ENCODE data around the gene APOA5.

The APOA5 gene, protein sequence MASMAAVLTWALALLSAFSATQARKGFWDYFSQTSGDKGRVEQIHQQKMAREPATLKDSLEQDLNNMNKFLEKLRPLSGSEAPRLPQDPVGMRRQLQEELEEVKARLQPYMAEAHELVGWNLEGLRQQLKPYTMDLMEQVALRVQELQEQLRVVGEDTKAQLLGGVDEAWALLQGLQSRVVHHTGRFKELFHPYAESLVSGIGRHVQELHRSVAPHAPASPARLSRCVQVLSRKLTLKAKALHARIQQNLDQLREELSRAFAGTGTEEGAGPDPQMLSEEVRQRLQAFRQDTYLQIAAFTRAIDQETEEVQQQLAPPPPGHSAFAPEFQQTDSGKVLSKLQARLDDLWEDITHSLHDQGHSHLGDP

DNA sequence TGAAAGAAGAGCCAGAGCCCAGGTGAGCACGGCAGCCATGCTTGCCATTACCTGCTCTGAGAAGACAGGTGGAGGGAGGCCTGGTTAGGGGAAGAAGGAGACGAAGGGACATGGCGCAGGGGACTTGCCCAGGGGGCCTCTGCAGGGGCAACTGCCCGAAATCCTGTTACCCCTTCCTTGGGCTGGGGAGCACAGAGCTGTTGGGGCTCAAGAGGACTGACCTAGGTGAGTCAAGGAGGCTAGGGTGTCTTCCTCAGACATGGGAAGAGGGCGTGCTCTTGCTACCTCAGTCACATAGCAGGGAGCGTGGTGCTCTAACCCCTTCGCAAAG is at the start of gene APOA5:
Gene APOA5, minus strand, starts transcription at position 67 of the 331 bp plus-strand sequence. Its CDS starts 19 bp downstream, at position 48.
- DNase-seq (ENCODE audit: insufficient read length, low spot score) = no peak
- TF ChIP-seq, protein P1, sequence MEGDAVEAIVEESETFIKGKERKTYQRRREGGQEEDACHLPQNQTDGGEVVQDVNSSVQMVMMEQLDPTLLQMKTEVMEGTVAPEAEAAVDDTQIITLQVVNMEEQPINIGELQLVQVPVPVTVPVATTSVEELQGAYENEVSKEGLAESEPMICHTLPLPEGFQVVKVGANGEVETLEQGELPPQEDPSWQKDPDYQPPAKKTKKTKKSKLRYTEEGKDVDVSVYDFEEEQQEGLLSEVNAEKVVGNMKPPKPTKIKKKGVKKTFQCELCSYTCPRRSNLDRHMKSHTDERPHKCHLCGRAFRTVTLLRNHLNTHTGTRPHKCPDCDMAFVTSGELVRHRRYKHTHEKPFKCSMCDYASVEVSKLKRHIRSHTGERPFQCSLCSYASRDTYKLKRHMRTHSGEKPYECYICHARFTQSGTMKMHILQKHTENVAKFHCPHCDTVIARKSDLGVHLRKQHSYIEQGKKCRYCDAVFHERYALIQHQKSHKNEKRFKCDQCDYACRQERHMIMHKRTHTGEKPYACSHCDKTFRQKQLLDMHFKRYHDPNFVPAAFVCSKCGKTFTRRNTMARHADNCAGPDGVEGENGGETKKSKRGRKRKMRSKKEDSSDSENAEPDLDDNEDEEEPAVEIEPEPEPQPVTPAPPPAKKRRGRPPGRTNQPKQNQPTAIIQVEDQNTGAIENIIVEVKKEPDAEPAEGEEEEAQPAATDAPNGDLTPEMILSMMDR (IDR thresholded peaks at IDR 0.05; ENCODE audit: insufficient read depth, missing control alignments) = no peak
- no peak for FAIRE-seq

DNA sequence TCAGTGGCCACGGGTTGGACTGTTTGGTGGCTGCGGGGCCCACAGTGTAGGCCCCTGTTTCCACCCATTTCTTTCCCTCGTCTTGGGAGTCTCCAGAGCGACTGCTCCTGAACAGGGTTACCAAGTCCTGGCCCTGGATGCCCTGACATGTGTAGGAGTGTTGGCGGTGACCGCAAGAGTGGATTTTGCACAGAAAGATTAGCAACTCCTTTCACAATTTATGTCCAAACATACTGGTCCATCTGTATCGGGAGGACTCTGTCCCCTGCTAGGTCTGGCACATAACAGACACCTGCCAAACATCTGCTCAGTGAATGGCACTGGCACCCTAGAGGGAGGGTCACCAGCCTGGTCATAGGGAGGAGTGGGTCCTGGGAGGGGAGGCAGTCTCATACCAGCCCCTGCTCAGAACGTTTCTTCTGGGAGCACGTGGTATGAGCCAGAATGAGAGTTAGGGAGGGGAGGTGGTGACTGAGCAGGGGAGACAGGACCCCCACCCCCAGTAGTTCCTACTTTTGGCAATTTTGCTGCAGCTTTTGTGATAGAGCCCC is 49.1 kb upstream of the APOA5 start:
- FAIRE-seq = no peak

DNA sequence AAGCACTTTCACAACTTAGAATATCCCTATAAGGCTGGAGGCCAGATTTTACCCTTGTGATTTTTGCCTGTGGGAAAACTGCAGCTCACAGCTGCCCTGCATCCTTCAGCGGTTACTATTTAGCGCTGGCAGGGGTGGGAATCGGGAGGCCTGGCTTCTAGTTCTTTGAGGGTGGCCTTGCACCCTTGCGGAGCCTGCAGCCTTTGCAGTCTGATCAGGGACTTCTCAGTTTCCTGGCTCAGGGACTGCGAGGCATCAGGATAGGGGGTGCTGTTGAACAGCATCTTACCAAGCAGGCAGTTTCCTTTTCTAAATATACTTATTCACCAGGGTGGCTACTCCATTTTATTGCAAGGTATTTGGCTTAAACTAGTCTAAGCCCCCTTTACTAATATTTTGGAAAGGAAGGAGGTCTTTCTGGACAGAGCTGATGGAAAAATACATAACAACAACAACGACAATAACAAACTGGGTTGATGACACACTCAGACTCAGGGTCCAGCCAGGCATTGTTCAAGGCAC is 48.6 kb upstream of the APOA5 start:
- FAIRE-seq = no peak
- TF ChIP-seq, protein P1 (IDR thresholded peaks at IDR 0.05; ENCODE audit: insufficient read depth, missing control alignments) = peak; percentile 9
- DNase-seq (ENCODE audit: insufficient read length, low spot score) = no peak

More for the DNA sequence above, 49.1 kb upstream of the APOA5 start:
- TF ChIP-seq, protein P1 (IDR thresholded peaks at IDR 0.05; ENCODE audit: insufficient read depth, missing control alignments) = no peak
- no peak for DNase-seq (ENCODE audit: insufficient read length, low spot score)

DNA sequence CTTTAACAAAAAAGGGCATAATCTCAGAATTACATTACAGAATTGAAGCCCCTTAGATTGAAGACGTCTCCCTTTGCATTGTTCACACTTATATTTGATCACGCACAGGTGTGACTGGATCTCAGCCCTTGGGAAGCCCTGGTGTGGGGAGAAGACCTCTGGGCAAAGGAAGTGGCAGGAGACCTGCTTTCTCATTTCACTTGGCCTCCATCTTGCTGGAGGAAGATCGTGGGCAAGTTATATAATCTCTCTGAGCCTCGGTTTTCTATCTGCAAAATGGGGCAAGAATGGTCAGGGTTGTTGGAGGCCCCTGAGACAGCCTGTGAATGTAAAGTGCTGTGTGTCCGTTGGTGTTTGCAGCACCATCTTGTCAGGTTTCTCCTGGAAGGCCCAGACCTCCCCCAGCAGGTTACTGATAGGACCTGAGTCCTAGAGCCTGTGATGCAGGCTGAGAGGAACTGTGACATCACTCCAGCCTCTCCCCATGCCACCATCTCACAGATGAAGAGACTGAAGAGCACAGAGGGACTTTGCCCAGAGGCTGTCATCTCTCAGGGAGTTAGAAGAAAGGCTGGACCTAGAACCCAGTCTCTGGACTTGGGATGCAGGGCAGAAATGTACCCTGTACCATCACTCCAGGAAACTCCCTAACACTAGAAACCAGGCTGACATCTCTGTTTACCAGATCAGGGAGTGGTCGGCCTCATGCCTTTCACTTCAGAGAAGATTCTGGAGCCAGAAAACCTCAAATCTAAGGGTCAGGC is 46.8 kb upstream of the APOA5 start:
- TF ChIP-seq, protein P1 (IDR thresholded peaks at IDR 0.05; ENCODE audit: insufficient read depth, missing control alignments) = no peak
- FAIRE-seq (no peak), DNase-seq (ENCODE audit: insufficient read length, low spot score) (no peak)

DNA sequence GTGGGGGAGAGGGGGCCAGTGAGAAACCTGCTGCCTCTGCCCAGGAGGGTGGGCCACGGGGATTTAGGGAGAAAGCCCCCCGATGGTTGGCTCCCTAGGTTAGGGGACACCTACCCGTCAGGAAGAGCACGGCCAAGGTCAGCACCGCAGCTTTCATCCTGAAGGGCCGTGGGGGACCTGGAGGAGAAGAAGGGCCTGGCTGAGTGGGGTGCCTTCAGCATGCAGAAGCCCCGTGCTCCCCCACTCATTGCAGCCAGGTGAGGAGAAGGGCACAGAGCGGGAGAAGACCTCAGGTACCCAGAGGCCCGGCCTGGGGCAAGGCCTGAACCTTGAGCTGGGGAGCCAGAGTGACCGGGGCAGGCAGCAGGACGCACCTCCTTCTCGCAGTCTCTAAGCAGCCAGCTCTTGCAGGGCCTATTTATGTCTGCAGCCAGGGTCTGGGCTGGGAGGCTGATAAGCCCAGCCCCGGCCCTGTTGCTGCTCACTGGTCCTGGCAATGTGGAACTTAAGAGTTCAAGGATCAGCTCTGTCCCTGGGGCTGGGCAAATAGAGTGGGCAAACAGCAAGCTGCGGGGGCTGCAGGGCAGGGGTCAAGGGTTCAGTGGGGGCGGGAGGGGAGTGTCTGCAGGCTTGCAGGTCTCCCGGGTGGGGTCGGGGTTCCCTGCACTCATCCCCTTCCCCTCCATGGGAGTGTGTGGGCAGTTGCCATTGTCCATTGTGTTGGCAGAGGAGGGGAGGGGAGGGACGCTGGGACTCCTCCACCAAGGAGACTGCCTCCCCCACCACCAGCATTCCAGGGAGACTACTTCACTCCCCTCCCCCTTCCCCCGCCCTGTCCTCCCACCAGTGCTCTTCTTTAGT is 45.8 kb upstream of the APOA5 start, which contains the start of gene APOA1:
Gene APOA1, minus strand, starts transcription at position 392 of the 861 bp plus-strand sequence. Its CDS starts 235 bp downstream, at position 157.
- DNase-seq (ENCODE audit: insufficient read length, low spot score) = no peak
- TF ChIP-seq, protein P1 (IDR thresholded peaks at IDR 0.05; ENCODE audit: insufficient read depth, missing control alignments) = no peak
- FAIRE-seq = no peak

DNA sequence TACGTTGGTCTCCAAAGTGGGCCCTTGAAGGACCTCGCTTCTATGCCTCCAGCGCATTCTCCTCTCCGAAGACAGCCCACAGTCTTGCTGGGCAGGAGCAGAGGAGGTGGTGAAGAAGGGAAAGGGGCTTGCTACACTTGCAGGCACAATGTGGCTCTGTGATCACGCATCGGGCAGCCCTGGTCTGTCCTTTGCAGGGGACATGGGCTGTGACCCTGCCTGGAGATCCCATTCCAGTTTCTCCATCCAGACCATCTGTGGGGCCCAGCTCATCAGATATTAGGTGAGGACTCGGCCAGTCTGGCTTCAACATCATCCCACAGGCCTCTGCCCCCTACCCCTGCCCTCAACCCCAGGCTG is 44.9 kb upstream of the APOA5 start:
- TF ChIP-seq, protein P1 (IDR thresholded peaks at IDR 0.05; ENCODE audit: insufficient read depth, missing control alignments) = no peak
- FAIRE-seq = no peak

More for the DNA sequence above, 44.9 kb upstream of the APOA5 start:
- DNase-seq (ENCODE audit: insufficient read length, low spot score) = no peak
